ENCODE measurements around the gene NAT16.
"Not testable (repeated sequence)": the region's sequence is repeated elsewhere in the genome, so short reads cannot be mapped to it uniquely, and the experiment has no call there.

Gene NAT16

DNA sequence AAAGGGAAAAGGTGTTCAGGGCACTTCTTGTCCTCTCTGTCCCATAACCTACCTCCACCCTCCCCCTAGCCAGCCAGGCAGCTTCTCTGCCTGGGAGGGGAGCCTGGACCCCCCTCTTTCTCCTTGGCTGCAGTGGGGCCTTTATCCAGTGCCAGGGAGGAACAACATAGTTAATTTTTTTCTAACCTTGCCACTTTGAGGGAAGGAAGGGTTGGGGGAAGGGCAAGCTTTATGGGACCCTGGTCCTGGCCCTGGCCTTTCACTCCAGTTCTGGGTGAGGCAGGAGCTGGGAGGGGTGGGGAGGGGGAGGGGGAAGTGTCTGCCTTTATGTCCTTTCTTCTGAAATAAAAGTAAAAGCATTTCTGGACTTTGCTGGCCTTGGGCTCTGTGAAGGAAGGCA lies 19.2 kb downstream of the NAT16 start:
- no peak for DNase-seq (ENCODE audit: low read depth in 2 of 3, low spot score in 2 of 3)

GRCh38 chr7:101159696-101160674 lies 20.1 kb downstream of the NAT16 start:
- DNase-seq (ENCODE audit: low read depth in 2 of 3, low spot score in 2 of 3), result no peak

GRCh38 chr7:101156866-101157589 lies 23.1 kb downstream of the NAT16 start:
- no peak for DNase-seq (ENCODE audit: low read depth in 2 of 3, low spot score in 2 of 3)

DNA sequence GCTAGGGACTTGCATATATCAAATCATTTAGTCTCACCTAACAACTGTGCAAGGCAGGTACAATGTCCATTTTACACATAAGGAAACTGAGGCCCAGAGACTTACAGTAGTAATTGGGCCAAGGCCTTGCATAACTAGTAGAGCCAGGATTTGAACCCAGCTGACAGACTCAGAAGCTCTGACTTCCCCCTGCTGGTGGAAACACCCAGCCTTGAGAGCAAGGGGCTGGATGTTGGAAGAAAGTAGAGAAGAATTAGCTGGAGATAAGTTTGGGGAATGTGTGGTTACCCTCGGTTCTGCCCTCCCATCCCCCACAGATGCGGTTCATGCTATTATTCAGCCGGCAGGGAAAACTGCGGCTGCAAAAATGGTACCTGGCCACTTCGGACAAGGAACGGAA lies 23.8 kb downstream of the NAT16 start:
- no peak for DNase-seq (ENCODE audit: low read depth in 2 of 3, low spot score in 2 of 3)

- no peak for DNase-seq (ENCODE audit: low read depth in 2 of 3, low spot score in 2 of 3)
Measured at GRCh38 chr7:101155303-101155702, 24.8 kb downstream of the NAT16 start.

- no peak for DNase-seq (ENCODE audit: low read depth in 2 of 3, low spot score in 2 of 3)
Measured at GRCh38 chr7:101154693-101155102, 25.4 kb downstream of the NAT16 start.

DNA sequence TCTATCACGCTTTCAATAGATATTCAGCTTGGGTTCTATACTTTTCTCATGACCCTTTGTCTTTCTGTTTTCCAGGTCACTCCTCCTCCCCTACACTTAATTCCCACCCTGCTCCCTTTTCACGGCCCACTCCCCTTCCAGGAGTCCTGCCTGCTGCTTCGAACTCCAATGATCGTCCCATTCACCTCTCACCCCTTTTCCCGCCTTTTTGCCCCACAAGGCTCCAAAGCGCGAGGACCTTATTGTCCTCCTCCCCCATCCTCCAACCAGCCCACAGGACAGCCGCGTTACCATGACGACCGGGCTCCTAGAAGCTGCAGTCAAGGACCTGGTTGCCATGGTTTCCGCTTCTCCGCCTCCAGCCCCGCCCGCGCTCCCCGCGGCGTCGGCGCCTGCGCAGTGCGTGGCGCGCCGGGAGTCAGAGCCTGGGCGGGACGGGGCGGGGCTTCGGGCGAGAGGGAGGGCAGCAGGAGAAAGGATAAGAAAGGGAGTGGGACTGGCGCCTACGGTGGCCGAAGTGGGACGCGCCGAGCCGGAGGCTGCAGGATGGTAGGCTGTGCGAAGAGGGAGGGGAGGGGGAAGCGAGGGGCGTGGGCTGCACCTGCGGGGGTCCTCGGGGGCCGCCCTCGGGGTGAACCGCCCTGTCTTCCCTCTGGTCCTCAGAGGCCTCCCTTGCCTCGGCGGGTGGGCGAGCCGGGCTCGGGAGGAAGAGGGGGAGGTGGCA lies 26.0 kb downstream of the NAT16 start, which contains the start of gene AP1S1:
Gene AP1S1 (plus strand): TSS at position 508 of the 724 bp plus-strand sequence. CDS start 39 bp downstream, at position 547.
- peak; percentile 85 to 88 (median 85) for DNase-seq (ENCODE audit: low read depth in 2 of 3, low spot score in 2 of 3)

DNA sequence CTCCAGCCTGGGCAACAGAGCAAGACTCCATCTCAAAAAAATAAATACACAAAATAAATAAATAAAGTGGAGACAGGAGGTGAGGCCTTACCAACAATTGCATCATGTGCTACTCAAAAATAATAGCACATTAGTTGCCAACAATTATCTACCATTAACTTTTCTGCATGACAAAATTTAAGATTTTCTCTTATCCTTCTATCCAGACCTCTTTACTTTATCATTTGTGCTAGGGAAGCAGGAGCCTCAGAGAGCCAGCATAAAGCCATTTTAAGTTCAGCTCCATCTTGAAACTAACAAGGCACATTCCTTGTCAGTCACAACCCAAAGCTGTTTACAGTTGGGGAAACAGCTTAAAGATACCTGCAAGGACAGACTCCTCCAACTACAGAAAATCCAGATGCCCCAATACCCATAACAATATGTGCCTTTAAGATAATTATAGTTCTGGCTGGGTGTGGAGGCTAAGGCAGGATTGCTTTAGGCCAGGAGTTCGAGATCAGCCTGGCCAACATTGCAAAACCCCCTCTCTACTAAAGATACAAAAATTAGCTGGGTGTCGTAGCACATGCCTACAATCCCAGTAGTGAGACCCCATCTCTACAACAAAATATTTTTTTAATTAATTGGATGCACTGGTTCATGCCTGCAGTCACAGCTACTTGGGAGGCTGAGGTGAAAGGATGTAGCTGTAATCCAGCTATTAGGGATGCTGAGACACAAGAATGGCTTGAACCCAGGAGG lies 28.0 kb downstream of the NAT16 start:
- DNase-seq (ENCODE audit: low read depth in 2 of 3, low spot score in 2 of 3), result no peak

DNA sequence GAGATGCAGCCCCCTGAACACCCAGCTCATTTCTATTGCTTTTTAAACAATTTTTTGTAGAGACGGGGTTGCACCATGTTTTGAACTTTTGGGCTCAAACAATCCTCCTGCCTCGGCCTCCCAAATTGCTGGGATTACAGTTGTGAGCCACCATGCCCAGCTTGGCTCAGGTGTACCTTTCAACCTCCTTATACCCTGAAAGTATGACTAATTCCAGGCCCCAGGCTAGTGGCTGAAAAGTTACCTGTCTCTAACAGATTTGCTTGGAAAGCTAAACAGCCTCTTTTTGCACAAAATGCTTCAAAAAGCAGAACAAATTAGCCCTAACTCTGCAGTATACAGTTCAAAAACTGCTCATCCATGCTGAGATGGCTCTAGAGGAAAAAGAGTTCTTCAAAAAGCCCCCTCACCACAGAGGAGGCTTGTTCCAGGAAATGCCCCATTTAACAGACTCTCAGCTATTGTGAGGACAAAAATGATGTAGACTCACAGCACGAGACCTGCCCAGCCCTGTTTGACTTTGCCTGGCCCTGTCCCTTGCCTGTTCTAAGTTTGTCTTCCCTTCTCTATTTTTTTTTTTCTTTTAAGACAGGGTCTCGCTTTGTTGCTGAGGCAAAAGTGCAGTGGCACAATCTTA lies 39.2 kb downstream of the NAT16 start:
- no peak for DNase-seq (ENCODE audit: low read depth in 2 of 3, low spot score in 2 of 3)

DNA sequence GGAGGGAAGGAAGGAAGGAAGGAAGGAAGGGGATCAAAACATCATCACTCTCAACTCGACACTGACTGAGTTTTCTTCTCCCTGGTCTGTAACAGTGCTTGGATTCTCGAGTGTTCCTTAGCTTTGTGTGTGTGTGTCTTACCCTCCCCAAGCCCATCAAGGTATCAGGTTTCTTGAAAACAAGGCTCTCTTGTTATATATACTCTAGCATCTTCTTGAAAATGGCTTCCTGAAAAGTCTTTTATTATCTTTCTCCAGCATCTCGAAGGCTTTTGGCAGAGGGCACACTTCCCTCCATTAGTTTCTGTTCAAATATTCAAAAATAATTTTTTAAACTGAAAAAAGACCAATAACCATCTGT lies 39.8 kb downstream of the NAT16 start:
- DNase-seq (ENCODE audit: low read depth in 2 of 3, low spot score in 2 of 3), result no peak

DNA sequence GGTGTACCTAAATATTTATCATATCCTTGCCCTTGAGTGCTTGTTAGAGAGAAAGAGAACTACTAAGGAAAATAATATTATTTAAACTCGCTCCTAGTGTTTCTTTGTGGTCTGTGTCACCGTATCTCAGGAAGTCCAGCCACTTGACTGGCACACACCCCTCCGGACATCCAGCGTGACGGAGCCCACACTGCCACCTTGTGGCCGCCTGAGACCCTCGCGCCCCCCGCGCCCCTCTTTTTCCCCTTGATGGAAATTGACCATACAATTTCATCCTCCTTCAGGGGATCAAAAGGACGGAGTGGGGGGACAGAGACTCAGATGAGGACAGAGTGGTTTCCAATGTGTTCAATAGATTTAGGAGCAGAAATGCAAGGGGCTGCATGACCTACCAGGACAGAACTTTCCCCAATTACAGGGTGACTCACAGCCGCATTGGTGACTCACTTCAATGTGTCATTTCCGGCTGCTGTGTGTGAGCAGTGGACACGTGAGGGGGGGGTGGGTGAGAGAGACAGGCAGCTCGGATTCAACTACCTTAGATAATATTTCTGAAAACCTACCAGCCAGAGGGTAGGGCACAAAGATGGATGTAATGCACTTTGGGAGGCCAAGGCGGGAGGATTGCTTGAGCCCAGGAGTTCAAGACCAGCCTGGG lies 41.8 kb downstream of the NAT16 start:
- peak; percentile 50 to 67 (median 64) for DNase-seq (ENCODE audit: low read depth in 2 of 3, low spot score in 2 of 3)

DNA sequence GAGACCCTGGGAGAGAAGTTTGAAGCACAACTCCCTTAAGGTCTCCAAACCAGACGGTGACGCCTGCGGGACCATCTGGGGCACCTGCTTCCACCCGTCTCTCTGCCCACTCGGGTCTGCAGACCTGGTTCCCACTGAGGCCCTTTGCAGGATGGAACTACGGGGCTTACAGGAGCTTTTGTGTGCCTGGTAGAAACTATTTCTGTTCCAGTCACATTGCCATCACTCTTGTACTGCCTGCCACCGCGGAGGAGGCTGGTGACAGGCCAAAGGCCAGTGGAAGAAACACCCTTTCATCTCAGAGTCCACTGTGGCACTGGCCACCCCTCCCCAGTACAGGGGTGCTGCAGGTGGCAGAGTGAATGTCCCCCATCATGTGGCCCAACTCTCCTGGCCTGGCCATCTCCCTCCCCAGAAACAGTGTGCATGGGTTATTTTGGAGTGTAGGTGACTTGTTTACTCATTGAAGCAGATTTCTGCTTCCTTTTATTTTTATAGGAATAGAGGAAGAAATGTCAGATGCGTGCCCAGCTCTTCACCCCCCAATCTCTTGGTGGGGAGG lies 42.4 kb downstream of the NAT16 start:
- no peak for DNase-seq (ENCODE audit: low read depth in 2 of 3, low spot score in 2 of 3)

GRCh38 chr7:101134399-101134980 lies 45.6 kb downstream of the NAT16 start:
- no peak for DNase-seq (ENCODE audit: low read depth in 2 of 3, low spot score in 2 of 3)

DNA sequence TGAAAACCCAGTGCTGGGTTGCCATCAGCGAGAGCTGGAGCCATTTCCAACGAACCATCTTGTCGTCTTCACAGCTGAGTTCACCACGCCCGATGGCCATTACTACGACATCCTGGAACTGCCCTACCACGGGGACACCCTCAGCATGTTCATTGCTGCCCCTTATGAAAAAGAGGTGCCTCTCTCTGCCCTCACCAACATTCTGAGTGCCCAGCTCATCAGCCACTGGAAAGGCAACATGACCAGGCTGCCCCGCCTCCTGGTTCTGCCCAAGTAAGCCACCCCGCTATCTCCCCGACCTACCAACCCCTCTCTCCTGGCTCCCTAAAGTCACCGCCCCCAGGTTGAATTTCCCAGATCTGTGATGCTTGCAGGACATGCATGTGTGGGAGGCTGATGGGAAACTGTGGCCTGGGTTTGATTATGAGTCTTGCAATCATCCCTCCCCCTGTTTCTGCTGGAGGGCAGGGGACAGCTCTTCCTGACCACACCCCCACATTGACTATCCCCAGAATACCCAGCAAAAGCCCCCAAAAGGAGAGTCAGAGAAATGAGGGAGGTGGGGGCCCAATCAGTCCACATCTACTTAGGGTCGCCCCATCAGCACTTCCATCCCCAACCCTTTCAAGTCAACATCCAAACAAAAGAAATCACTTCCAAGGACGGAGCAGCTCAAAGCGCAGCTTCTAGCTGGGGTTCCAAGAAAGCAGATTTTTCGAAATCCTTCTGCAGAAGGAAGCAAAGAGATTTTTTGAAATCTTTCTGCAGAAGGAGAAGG lies 46.3 kb downstream of the NAT16 start:
- no peak for DNase-seq (ENCODE audit: low read depth in 2 of 3, low spot score in 2 of 3)

- not testable (repeated sequence) for DNase-seq (ENCODE audit: low read depth in 2 of 3, low spot score in 2 of 3)
Measured at GRCh38 chr7:101132626-101133600, 47.2 kb downstream of the NAT16 start.

DNA sequence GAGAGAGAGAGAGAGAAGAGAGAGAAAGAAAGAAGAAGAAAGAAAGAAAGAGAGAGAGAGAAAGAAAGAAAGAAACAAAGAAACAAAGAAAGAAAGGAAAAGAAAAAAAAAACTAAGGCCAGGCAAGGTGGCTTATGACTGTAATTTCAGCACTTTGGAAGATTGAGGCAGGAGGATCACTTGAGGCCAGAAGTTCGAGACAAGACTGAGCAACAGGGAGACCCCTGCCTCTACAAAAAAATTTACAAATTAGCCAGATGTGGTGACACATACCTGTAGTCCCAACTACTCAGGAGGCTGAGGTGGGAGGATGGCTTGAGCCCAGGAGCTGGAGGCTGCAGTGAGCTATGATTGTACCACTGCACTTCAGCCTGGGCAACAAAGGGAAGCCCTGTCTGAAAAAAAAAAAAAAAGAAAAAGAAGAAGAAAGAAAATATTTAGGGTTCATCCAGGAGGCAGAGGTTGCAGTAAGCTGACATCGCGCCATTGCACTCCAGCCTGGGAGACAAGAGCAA lies 50.4 kb downstream of the NAT16 start:
- DNase-seq (ENCODE audit: low read depth in 2 of 3, low spot score in 2 of 3), result no peak
